22Rv1 (cell line): ENCODE measurements around the gene RHAG.

Experiments
- H3K27ac ChIP-seq: fragments of 450-650 bp; 2 replicates; pipeline ENCODE4 v1.5.1; 2017
- ZFX ChIP-seq: fragments of 450-650 bp; IDR thresholded peaks from 2 replicates; pipeline ENCODE4 v1.6.1; 2017; ENCODE audit warnings: antibody characterized with exemption, borderline replicate concordance
- TF ChIP-seq, protein P1 (sequence below): fragments of 450-650 bp; IDR thresholded peaks from 2 replicates; pipeline ENCODE4 v1.5.1; 2017; ENCODE audit warnings: mild to moderate bottlenecking

The RHAG gene

GRCh38 chr6:49647476-49647875 lies 10.8 kb upstream of the RHAG start:
- H3K27ac ChIP-seq: no peak overlapping the region
- TF ChIP-seq, protein P1, sequence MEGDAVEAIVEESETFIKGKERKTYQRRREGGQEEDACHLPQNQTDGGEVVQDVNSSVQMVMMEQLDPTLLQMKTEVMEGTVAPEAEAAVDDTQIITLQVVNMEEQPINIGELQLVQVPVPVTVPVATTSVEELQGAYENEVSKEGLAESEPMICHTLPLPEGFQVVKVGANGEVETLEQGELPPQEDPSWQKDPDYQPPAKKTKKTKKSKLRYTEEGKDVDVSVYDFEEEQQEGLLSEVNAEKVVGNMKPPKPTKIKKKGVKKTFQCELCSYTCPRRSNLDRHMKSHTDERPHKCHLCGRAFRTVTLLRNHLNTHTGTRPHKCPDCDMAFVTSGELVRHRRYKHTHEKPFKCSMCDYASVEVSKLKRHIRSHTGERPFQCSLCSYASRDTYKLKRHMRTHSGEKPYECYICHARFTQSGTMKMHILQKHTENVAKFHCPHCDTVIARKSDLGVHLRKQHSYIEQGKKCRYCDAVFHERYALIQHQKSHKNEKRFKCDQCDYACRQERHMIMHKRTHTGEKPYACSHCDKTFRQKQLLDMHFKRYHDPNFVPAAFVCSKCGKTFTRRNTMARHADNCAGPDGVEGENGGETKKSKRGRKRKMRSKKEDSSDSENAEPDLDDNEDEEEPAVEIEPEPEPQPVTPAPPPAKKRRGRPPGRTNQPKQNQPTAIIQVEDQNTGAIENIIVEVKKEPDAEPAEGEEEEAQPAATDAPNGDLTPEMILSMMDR: no peak
- TF ChIP-seq ZFX: no peak

DNA sequence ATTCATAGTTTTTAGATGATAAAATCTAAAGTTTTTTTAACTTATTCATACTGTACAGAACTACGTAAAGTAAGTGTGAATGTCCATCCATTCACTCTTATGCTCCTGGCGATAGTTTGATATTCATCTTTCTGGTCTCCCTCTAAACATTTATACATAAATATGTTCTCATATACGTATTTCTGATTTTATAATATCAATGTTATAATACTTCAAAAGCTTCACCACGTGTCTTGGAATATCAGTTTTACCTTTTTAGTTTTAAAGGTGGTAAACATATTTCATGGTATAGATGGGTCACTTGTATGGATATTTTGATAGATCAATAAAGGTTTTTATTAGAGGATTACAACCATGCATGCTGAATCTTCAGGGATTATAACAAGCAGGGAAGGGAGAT lies 10.3 kb upstream of the RHAG start:
- H3K27ac ChIP-seq: no peak overlapping the region
- no peak for TF ChIP-seq ZFX
- TF ChIP-seq, protein P1: no peak

- H3K27ac ChIP-seq: no peak overlapping the region
- TF ChIP-seq, protein P1: no peak
- no peak for TF ChIP-seq ZFX
Measured at GRCh38 chr6:49646130-49646824, 9.6 kb upstream of the RHAG start.

DNA sequence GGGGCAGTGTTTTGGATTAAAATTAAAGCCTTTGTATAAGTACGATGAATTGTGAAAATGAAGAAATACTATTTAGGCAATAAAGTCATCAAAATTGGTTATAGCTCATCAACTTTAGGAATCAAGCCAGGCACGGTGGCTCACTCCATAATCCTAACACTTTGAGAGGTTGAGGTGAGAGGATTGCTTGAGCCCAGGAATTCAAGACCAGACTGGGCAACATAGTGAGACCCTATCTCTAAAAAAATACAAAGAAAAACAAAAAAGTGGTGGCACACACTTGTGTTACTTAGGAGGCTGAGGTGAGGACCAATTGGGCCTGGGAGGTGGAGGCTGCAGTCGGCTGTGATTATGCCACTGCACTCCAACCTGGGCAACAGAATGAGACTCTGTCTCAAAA lies 8.5 kb upstream of the RHAG start:
- H3K27ac ChIP-seq: no peak overlapping the region
- no peak for TF ChIP-seq ZFX
- TF ChIP-seq, protein P1: no peak

DNA sequence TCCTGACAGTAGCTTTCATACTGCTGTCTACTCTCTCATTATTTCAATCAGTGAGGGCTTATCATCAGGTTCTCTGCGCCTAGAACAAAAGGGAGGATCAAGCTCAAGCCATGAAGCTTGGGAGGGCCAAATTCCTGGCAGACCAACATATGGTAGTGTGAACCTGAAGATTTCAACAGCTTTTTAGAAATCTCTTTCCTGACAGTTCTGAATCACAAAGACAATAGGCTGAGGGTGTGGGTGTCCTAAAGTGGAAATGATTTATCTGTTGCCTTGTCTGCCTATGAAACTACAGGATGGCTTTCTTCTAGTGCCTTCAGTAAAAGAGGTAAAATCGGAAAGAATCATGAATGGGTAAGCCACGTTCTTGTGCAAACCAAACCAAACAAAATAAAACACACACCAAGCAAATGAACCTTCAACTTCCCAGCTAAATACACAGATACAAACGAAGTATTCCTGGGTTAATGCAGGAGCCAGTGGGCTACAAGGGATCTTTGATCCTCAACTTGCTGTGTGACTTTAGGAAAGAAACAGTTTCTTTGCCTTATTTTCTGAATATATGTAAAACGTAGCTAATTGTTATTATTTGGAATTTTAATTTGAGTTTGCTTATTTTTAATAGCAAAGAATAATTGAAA lies 2.7 kb upstream of the RHAG start:
- TF ChIP-seq, protein P1: no peak
- no peak for TF ChIP-seq ZFX
- no peak overlapping the region for H3K27ac ChIP-seq

GRCh38 chr6:49637350-49637731 lies 702 bp upstream of the RHAG start:
- no peak overlapping the region for H3K27ac ChIP-seq
- TF ChIP-seq, protein P1: no peak
- TF ChIP-seq ZFX: no peak

- H3K27ac ChIP-seq: no peak overlapping the region
- TF ChIP-seq, protein P1: no peak
- TF ChIP-seq ZFX: no peak
Measured at GRCh38 chr6:49635978-49636712, 494 bp downstream of the RHAG start.
